Uterus (tissue), 2 donors: ENCODE results near the gene TTLL9.

Source experiments
- CTCF ChIP-seq, 4 experiments: fragments of 200-600 bp in 2 of 4; fragments of 450-650 bp in 2 of 4; sonication (generic) in 2 of 4; IDR thresholded peaks; one replicate each; pipeline ENCODE4 v1.5.1; 2016 to 2019; ENCODE audit warnings: antibody characterized with exemption in 4 of 4, mild to moderate bottlenecking in 2 of 4, moderate library complexity in 1 of 4
- POLR2A ChIP-seq, 2 donors: fragments of 450-650 bp; IDR thresholded peaks; one replicate each; pipeline ENCODE4 v1.6.1; 2016; ENCODE audit warnings: antibody characterized with exemption in 2 of 2, mild to moderate bottlenecking in 1 of 2, moderate library complexity in 1 of 2

DNA sequence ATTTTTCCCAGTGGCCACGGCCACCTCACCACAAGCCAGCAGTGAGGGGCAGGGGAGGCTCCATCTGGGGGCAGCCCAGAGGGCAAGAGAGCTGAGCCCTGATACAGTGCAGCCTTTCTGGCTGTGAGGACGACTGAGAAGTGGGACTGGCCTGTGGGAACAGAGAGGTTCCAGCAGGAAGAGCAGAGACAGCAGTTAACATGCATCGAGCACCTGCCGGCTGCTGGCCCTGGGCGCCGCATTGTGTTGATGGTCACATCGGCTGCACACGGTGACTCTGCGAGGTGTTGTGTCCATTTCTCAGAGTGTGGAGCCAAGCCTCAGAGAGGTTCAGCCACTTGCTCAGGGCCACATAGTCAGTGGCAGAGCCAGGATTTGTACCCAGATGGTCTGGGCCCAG lies 34.9 kb upstream of the TTLL9 start:
- TF ChIP-seq POLR2A (IDR thresholded peaks at IDR 0.05) (no peak), CTCF (IDR thresholded peaks at IDR 0.05) (no peak)
